Panc1 (cell line): ENCODE results near the gene PARVG.

Experiments used
- CTCF ChIP-seq: fragments of 450-650 bp; IDR thresholded peaks from 2 replicates; pipeline ENCODE4 v1.5.1; 2017; ENCODE audit warnings: mild to moderate bottlenecking
- POLR2AphosphoS5 ChIP-seq: IDR thresholded peaks from 2 replicates; pipeline ENCODE4 v1.6.1; 2012; ENCODE audit warnings: mild to moderate bottlenecking, low read depth, low read length, moderate library complexity

- TF ChIP-seq POLR2AphosphoS5 (no peak), CTCF (no peak)
These were observed 15.5 kb downstream of the PARVG start for GRCh38 chr22:44196241-44196640.
